NCI-H1092 treated with DMSO at 0.1 percent for 48 hours (cell line): ENCODE measurements around the gene EVA1C.
"Not testable (repeated sequence)": the region's sequence is repeated elsewhere in the genome, so short reads cannot be mapped to it uniquely, and the experiment has no call there.

ENCODE experiments used
- DNase-seq: peaks from one replicate; lab custom pipeline; 2025; lab: John Stamatoyannopoulos, UW

EVA1C gene

DNA sequence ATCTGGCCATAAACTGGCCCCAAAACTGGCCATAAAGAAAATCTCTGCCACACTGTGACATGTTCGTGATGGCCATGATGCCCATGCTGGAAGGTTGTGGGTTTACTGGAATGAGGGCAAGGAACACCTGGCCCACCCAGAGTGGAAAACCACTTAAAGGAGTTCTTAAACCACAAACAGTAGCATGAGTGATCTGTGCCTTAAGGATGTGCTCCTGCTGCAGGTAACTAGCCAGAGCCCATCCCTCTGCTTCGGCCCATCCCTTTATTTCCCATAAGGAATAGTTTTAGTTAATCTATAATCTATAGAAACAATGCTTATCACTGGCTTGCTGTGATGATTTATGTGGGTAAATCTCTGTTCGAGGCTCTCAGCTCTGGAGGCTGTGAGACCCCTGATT lies 50.1 kb downstream of the EVA1C start:
- not testable (repeated sequence) for DNase-seq

DNA sequence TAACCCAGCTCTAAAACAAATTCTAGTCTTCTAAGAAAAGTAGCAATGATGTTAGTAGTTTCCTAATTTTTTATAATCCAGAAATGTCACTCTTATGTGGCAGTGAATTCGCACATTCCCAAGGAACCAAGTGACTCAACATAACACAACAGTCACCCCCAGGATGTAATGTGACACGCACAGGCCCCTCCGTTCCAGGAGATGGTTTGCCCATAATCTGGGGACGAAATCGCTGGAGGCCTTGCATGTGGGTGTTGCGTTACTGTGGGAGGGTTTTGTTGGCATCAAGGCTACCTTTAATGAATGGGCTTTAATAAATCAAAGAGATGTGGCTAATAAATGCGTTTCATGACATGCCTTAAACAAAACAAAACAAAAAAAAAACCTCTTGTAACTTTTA lies 50.9 kb downstream of the EVA1C start:
- no peak for DNase-seq

- DNase-seq, result no peak
Measured at GRCh38 chr21:32463889-32464300, 51.4 kb downstream of the EVA1C start.

- no peak for DNase-seq
Measured at GRCh38 chr21:32467291-32467690, 54.8 kb downstream of the EVA1C start.

- DNase-seq, result no peak
Measured at GRCh38 chr21:32468681-32469111, 56.2 kb downstream of the EVA1C start.

- DNase-seq, result no peak
Measured at GRCh38 chr21:32469628-32470027, 57.1 kb downstream of the EVA1C start.

- no peak for DNase-seq
Measured at GRCh38 chr21:32470206-32470605, 57.7 kb downstream of the EVA1C start.

DNA sequence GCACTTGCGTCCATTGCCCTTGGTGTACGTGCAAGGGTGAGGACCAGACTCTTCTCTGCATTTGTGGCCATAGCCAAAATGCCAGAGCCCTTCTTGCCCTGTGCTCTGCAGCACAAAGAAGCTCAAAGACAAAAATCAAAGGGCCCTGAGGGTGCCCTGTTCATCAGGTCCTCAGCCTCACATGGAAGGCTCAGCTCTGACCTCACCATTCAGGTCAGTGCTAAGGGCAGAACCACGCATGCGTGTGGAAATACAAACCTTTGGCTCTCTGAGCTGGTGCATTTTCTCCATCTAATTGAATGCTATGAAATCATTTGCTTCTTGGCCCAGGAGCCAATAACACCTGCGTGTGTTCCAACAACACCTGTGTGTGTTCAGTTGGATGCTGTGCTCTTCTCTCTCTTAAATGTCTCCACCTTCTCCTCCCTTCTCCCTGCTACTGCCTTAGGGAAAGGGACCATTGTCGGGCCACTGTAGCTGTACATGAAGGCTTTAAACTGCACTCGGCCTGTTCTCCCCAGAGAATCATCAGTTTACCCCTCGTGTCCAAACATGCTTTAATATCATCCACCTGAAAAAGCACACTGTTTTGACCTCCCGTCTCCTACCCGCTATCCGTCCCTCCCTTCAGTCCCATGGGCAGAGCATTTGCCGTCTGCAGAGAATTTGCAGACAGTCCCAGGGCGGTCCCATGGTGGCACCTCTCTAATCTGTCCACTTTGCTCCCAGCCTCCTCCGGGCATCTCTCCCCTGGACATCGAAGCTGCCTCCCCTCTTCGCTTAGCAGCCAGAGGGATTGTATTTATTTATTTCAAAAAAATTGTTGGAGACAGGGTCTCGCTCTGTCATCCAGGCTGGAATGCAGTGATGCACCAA lies 60.6 kb downstream of the EVA1C start:
- no peak for DNase-seq

DNA sequence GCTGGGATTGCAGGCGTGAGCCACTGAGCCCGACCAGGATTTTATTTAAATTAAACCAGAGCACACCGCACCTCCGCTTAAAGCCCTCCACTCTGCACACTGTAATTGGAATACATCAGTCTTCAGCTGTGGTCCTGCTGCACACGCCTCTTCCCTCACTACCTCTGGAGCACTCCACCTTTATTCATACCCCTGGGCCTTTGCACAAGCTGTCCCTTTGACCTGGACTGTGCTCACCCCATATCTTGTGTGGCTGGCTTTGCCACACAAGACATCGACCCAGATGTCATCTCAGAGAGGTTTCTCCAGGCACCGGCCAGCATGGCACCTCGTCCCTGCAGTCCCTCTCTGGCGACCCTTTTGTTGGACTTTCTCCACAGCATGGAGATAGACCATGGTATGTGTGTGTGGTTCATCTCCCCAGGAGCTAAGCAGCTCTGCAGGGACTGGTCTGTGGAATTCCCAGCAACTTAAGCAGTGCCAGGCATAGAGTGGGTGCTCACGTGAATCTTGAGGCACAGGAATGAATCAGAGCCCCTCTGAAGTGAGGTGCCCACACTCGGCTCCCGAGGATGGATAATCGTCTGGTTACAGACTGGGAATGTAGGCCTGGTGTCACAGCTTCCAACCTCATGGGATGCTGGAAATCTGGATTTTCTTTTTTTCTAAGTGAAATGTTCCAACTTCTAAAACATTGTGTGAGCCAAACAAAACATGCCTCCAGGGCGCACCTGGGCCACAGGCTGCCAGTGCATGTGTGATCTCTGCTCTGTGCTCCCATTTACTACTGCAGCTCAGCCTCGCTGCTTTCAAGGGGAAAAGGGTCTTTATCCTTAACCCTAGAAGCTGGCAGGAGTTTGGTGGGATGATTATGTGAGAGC lies 61.9 kb downstream of the EVA1C start:
- DNase-seq, result no peak

- DNase-seq, result no peak
Measured at GRCh38 chr21:32475162-32475812, 62.8 kb downstream of the EVA1C start.

- no peak for DNase-seq
Measured at GRCh38 chr21:32476661-32477423, 64.3 kb downstream of the EVA1C start.

- no peak for DNase-seq
Measured at GRCh38 chr21:32477424-32477745, 64.9 kb downstream of the EVA1C start.

GRCh38 chr21:32481875-32482408 lies 69.4 kb downstream of the EVA1C start:
- no peak for DNase-seq

- no peak for DNase-seq
Measured at GRCh38 chr21:32482565-32483292, 70.2 kb downstream of the EVA1C start.

GRCh38 chr21:32483293-32483595 lies 70.7 kb downstream of the EVA1C start:
- DNase-seq, result no peak

- no peak for DNase-seq
Measured at GRCh38 chr21:32484706-32485380, 72.3 kb downstream of the EVA1C start.

DNA sequence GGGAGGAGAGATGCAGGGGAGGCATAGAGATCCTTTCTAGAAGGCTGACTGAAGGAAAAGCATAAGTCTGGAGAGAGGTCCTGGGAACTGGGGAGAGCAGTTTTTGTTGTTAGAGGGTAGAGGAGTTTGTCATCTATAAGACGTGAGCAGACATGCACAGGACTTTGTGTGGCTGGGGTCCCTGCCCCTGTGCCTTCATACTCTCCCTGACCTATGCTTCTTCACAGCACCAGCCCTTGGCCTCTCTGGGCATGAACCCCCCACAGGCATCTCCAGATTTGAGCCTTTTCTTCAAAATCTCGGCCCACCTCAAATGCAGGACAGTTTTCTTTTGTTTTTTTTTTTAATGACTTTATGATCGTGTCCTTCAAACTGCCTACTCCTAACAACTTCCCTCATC lies 79.9 kb downstream of the EVA1C start:
- no peak for DNase-seq

DNA sequence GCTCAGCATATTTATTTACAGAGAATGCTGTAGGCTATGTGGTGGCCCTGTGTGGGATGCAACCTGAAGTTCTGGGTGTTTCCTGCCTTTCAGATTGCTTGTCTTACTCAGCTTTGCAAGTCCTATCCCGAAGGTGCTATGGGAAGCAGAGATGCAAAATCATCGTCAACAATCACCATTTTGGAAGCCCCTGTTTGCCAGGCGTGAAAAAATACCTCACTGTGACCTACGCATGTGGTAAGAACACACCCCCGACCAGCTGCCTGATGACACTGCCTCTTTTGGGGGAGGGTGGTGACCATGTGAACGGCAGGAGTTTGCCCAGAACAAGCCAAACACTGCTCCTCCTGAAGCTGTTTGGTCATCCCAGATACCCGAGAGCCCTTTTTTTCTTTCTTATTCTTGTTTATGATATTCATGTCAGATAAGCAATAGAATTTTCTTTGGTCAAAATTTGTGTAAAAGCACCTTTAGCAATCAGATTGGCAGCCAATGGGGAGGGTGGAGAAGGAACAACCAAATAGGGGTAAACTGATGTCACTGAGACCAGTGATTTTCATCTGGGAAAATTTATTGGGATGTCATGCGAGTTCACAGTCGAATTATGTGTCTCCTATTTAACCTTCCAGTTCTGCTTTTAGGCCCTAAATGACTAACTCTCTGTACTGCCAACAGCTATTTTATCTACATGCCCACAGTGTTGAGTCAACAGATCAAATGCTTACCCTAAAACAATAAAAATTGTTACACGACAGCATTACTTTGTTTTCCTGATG lies 82.6 kb downstream of the EVA1C start:
- no peak for DNase-seq

DNA sequence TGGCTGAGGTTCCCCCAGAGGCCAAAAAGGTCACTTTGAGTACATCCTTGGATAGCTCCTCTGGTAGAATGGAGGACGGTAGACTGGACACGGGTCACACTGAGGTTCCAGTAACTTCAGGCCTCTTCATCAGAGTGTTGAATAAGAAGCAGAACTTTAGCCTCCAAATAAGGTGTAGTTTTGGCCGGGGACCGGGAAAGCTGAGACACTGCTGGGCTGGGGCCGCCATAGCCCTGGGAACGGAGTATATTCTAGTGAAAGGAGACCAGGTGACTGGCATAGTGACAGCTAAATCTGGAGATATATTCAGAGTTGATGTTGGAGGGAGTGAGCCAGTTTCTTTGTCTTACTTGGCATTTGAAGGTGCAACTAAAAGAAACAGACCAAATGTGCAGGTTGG lies 84.1 kb downstream of the EVA1C start:
- no peak for DNase-seq
